Right ventricle myocardium inferior (tissue), 1 donor: ENCODE measurements around the gene PXYLP1. TPM values are rescaled to one million over a fixed set of nuclear protein-coding genes. Genes with fewer than 3 reads are reported as not detected.

Experiments
- ATAC-seq: fragments of 200-7000 bp; cut with Tn5 transposase; one replicate; pipeline ENCODE4 v1.9.1; 2020; ENCODE audit warnings: mild to moderate bottlenecking, moderate library complexity
- DNase-seq: peaks from one replicate; pipeline ENCODE4 v3.0.0; 2021; ENCODE audit errors: missing footprints
- intact Hi-C: fragments of 100-400 bp; cut with DNase I; formaldehyde crosslinking; loops from one replicate; pipeline ENCODE4 v1.11.0; 2022
- total RNA-seq: library from RNA; stranded (reverse); fragmentation: NEBNext Ultra II Directional; extraction: Animal tissue kit (Norgen Biotek cat#: 25700); gene quantifications from one replicate; pipeline ENCODE4 v1.2.1, GENCODE V29; 2021
- donor health status: DM: no; HTN: yes; CAD: no; lungs with severe emphysema.

Gene PXYLP1
- total RNA-seq, 1 donor from 2014 or later: 13.7 TPM

- ATAC-seq (no peak), DNase-seq (no peak)
- intact Hi-C loops: no loop called here
Measured at GRCh38 chr3:141262308-141262705, 30.7 kb downstream of the PXYLP1 start.

- DNase-seq (no peak), ATAC-seq (no peak)
Measured at GRCh38 chr3:141266186-141266585, 34.6 kb downstream of the PXYLP1 start.

GRCh38 chr3:141266797-141267555 lies 35.4 kb downstream of the PXYLP1 start:
- ATAC-seq: no peak
- DNase-seq: no peak
- intact Hi-C loops: no loop called here

More at GRCh38 chr3:141266186-141266585, 34.6 kb downstream of the PXYLP1 start:
- intact Hi-C loops: no loop called here

GRCh38 chr3:141267629-141268028 lies 36.0 kb downstream of the PXYLP1 start:
- no peak for DNase-seq

GRCh38 chr3:141268306-141268705 lies 36.7 kb downstream of the PXYLP1 start:
- DNase-seq (no peak), ATAC-seq (no peak)
- intact Hi-C loops: no loop called here

More at GRCh38 chr3:141267629-141268028, 36.0 kb downstream of the PXYLP1 start:
- intact Hi-C loops: no loop called here
- no peak for ATAC-seq

- intact Hi-C loops: no loop called here
- ATAC-seq: no peak
- no peak for DNase-seq
Measured at GRCh38 chr3:141268791-141269190, 37.2 kb downstream of the PXYLP1 start.

- intact Hi-C loops: no loop called here
- ATAC-seq: no peak
- no peak for DNase-seq
Measured at GRCh38 chr3:141269961-141270360, 38.3 kb downstream of the PXYLP1 start.

GRCh38 chr3:141271279-141272030 lies 39.8 kb downstream of the PXYLP1 start:
- ATAC-seq (no peak), DNase-seq (no peak)
- intact Hi-C loops: no loop called here

- DNase-seq: no peak
- ATAC-seq: no peak
- intact Hi-C loops: no loop called here
Measured at GRCh38 chr3:141272906-141273662, 41.5 kb downstream of the PXYLP1 start.

GRCh38 chr3:141273700-141274410 lies 42.2 kb downstream of the PXYLP1 start:
- ATAC-seq (no peak), DNase-seq (no peak)
- intact Hi-C loops: no loop called here

- intact Hi-C loops: loop anchor here (5.0 kb wide), 1 partner anchor 272 kb away; no protein-coding TSS in a partner anchor
- no peak for DNase-seq
- no peak for ATAC-seq
Measured at GRCh38 chr3:141274411-141275031, 42.9 kb downstream of the PXYLP1 start.

- intact Hi-C loops: loop anchor here (5.0 kb wide), 1 partner anchor 273 kb away; no protein-coding TSS in a partner anchor
- no peak for DNase-seq
- no peak for ATAC-seq
Measured at GRCh38 chr3:141275032-141275422, 43.4 kb downstream of the PXYLP1 start.

- ATAC-seq: no peak
- intact Hi-C loops: loop anchor here (5.0 kb wide), 1 partner anchor 273 kb away; no protein-coding TSS in a partner anchor
- no peak for DNase-seq
Measured at GRCh38 chr3:141275511-141275910, 43.9 kb downstream of the PXYLP1 start.

GRCh38 chr3:141275973-141276372 lies 44.3 kb downstream of the PXYLP1 start:
- intact Hi-C loops: loop anchor here (5.0 kb wide), 1 partner anchor 274 kb away; no protein-coding TSS in a partner anchor
- DNase-seq (no peak), ATAC-seq (no peak)

- DNase-seq (no peak), ATAC-seq (no peak)
- intact Hi-C loops: loop anchor here (5.0 kb wide), 1 partner anchor 274 kb away; no protein-coding TSS in a partner anchor
Measured at GRCh38 chr3:141276398-141276797, 44.8 kb downstream of the PXYLP1 start.

- intact Hi-C loops: loop anchor here (5.0 kb wide), 1 partner anchor 275 kb away; no protein-coding TSS in a partner anchor
- ATAC-seq (no peak), DNase-seq (no peak)
Measured at GRCh38 chr3:141277451-141277850, 45.8 kb downstream of the PXYLP1 start.

- intact Hi-C loops: loop anchor here (1.0 to 5.0 kb wide), 2 partner anchors 46 to 276 kb away; no protein-coding TSS in a partner anchor
- DNase-seq (no peak), ATAC-seq (no peak)
Measured at GRCh38 chr3:141278196-141279076, 46.8 kb downstream of the PXYLP1 start.
